ENCODE measurements around the gene POU2F3. TPM values are rescaled to one million over a fixed set of nuclear protein-coding genes. Genes with fewer than 3 reads are reported as not detected.

The POU2F3 gene
- total RNA-seq, 1 donor from 2014 or later: 0.05 TPM

GRCh38 chr11:120281143-120281795, 41.3 kb downstream of the POU2F3 start:
- DNase-seq (ENCODE audit: low read depth): no peak

DNA sequence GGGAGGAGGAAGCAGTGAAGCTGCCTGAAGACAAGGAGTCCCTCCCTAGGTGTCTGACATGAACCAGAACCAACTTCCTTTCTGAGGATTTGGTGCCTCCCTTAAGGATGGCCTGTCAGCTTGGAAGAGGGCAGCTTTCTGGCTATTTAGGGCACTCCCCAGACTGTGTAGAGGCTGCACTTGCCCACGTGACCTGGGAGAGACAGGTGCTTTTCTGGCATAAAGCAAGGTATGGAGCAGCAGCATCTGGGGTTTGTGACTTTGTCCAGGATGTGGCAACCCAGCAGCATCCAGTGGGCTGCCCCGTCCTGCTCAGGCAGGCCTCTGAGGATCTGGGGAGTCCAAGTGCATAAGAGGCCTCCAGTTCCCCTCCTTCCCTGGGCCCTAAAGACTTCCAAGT, 43.2 kb downstream of the POU2F3 start:
- DNase-seq (ENCODE audit: low read depth): no peak

GRCh38 chr11:120284272-120284671, 44.3 kb downstream of the POU2F3 start:
- DNase-seq (ENCODE audit: low read depth): no peak

DNA sequence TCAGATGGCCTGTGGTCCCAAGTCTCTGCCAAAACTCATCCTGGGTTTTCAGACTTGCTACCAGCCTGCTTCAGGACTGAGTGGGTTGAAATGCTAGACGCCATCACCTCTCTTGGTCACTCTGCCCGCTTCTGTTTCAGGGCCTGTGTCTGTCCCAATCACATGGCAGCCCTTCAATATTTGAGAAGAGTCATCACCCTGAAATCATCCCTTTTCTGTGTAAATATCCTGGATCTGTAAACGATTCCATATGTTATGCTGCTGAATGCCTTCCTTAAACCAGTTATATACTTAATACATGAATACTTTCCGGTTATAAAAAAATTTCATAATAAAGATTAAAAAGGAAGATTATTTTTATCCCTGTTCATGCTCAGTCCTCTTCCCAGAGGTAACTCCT, 45.3 kb downstream of the POU2F3 start:
- DNase-seq (ENCODE audit: low read depth): no peak

DNA sequence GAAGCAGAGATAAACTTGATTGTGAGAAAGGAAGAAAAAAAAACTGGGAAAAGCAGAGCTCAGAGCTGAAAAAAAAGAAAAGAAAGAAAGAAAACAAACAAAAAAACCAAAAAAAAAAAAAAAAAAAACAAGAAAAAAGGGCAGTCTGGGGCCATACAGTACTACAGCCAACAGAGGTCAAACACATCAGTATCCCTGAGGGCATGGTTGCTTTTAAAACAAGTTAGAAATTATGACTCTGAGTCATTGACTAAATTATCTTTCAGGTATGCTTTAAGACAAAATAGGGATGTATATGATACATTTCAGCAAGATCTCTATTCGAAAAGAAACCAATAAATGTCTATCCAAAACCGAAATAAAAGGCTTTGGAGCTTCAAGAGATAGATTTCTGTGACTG, 48.1 kb downstream of the POU2F3 start:
- no peak for DNase-seq (ENCODE audit: low read depth)

DNA sequence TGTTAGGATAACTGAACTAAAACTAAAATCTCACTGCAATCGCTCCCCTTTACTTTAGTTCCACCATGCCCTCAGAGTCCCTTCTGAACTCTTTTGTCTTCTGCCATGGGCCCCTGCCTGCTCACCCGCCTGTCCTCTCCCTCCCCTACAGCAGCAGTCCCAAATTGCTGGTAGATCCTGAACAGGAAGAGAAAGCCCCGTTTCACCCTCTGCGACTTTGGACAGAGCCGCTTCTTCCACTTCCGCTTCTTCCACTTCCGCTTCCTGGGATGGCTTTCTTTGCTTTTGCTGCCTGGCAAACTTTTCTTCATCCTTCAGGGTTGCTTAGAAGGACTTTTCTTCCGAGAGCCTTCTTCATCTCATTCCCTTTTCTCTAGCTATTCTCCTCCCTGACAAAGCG, 49.5 kb downstream of the POU2F3 start:
- no peak for DNase-seq (ENCODE audit: low read depth)

DNA sequence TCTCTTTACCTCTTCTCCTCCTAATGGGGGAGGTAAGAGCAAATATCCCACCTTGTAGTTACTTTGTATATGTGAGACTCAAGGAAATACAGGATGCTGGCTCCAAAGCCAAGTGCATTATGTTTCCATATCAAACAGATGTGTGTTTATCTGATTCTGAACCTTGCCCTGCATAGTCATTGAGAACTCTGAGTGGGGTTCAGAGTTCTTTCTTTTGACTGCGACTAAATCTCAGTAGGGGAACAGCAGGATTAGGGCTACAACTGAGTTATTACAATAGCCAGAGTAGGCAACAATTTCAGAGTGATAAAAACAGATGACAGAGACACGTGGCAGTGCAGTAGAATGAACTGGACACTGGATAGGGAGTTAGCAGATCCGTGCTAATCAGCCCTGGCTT, 51.0 kb downstream of the POU2F3 start:
- DNase-seq (ENCODE audit: low read depth): no peak

GRCh38 chr11:120293038-120293800, 53.3 kb downstream of the POU2F3 start:
- DNase-seq (ENCODE audit: low read depth): no peak

- no peak for DNase-seq (ENCODE audit: low read depth)
Measured at GRCh38 chr11:120294096-120294495, 54.2 kb downstream of the POU2F3 start.

DNA sequence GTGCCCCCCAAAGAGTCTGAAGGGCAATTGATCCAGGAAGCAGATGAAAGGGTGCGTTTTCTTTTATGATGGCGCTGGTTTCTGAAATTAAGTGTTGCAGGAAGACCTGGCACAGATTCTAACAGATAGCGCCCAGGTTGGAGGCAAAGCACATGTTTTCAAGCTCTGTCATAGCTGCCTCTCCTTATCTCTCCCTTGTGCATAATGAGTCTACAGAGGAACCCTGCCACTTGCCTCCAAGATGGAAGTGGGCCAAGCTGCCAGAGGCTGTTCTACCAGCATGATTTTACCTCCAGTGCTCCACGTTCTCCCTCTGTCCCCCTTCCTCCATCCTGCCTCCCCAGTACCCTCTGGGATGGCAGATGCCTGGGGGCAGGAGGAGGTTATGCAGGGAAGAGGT, 55.2 kb downstream of the POU2F3 start:
- no peak for DNase-seq (ENCODE audit: low read depth)

DNA sequence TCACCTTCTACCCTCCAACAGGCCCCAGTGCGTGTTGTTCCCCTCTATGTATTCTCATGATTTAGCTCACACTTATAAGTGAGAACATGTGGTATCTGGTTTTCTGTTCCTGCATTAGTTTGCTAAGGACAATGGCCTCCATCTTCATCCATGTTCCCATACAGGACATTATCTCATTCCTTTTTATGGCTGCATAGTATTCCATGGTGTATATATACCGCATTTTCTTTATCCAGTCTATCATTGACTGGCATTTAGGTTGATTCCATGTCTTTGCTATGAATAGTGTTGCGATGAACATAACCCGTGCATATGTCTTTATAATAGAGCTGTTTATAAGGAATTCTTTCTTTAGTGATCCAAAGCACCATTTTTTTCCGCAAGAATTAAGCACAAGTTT, 56.6 kb downstream of the POU2F3 start:
- DNase-seq (ENCODE audit: low read depth): no peak

GRCh38 chr11:120298461-120298860, 58.5 kb downstream of the POU2F3 start:
- DNase-seq (ENCODE audit: low read depth): no peak

DNA sequence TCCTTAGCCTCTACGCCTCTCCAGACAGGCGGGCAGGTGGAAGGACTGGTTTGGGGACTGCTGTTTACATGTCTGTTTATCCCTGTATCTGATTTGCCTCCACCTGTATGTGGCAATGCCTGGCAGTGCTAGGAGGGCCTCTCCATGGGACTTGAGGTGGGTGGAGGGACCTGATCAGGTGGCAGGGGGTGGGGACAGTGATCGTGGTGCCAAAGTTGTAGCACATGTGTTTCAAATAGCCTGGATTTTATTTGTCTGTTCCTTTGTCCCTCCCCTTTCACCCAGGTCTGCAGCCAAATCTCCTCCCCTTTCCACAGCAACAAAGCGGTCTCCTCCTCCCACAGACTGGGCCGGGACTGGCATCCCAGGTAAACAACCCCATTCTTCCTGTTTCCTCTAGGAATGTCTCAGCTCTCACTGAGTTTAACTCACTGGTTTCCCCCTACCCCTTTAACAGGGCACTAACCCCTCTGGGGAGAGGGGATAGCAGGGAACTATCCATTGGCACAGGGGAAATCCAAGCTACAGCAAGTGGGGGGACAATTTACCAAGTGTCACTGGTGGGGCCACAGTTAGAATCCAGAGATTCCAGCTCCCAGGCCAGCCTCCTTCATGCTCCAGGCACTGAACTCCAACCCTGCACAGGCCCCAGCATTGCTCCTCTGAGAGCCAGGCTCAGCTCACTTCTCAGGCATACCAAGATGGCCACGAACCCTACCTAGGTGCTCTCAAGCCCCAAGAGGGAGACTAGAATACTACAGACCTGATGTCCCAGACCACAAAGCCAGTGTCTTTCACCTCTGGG, 62.3 kb downstream of the POU2F3 start:
- DNase-seq (ENCODE audit: low read depth): peak; percentile 40

- peak; percentile 76 for DNase-seq (ENCODE audit: low read depth)
Measured at GRCh38 chr11:120303004-120303637, 63.2 kb downstream of the POU2F3 start.

GRCh38 chr11:120304526-120304925, 64.6 kb downstream of the POU2F3 start:
- peak; percentile 92 for DNase-seq (ENCODE audit: low read depth)

GRCh38 chr11:120305286-120305685, 65.3 kb downstream of the POU2F3 start:
- DNase-seq (ENCODE audit: low read depth): peak; percentile 26

- DNase-seq (ENCODE audit: low read depth): peak; percentile 76
Measured at GRCh38 chr11:120306519-120307242, 66.7 kb downstream of the POU2F3 start.

DNA sequence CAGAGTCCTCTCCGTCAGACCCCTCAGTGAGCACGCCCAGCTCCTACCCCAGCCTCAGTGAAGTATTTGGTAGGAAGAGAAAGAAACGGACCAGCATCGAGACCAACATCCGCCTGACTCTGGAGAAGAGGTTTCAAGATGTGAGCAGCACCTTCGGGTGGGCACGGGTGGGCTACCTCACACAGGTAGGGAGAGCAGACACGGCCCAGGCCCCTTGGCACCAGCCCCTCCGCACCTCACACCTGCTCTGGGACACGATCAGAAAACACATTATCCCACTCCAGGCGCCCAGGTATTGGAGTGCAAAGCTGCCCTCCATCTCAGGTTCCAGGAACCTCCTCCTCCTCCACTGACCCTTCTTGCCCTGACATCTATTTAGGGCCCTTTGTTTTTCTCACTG, 67.5 kb downstream of the POU2F3 start:
- no peak for DNase-seq (ENCODE audit: low read depth)

DNA sequence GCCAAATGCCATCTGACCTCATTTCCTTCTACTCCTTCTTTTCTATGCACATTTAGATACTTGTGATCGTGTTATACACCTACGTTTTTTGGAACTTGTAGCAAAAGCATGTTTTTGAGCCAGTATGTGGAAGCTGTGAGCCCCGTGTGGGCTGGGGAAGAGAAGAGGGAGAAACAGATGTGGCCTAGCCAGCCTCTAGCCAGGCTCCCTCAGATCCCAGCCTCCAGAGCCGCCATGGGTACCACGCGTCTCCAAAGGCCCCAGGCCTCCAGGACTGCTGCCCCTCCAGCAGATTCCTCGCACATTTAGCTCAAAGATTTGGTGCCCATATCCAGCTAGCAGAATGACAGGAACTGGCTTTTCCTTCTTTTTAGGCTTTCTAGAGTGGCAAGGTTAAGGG, 68.1 kb downstream of the POU2F3 start:
- DNase-seq (ENCODE audit: low read depth): no peak

DNA sequence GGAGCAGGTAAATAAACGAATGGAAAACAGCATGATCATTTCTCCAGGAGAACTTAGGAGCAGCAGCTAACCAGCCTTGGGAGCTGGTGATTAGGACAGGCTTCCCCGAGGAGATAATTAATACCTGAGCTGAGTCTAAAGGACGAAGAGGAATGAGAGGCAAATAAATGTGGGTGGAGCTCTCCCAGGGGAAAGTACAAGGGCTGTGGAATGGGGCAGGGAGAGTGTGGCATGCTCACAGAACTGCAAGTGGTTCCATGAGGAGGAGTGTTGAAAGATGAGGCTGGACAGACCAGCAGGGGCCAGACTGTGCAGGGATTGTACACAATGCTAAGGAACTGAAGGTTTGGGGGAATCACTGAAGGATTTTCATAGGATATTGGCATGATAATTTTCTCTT, 70.9 kb downstream of the POU2F3 start:
- DNase-seq (ENCODE audit: low read depth): no peak

GRCh38 chr11:120314861-120315260, 74.9 kb downstream of the POU2F3 start:
- no peak for DNase-seq (ENCODE audit: low read depth)
